GM12874 (cell line): ENCODE results near the gene COL13A1.
A peak's percentile ranks its signal among the peaks of the same experiment; 100 is the strongest.

Source experiments
- TF ChIP-seq, protein P1 (sequence below): IDR thresholded peaks from 2 replicates; pipeline ENCODE4 v1.5.1; 2011; ENCODE audit warnings: low read depth, mild to moderate bottlenecking, control low read depth, low read length, moderate library complexity; ENCODE audit not compliant: insufficient read depth

Gene COL13A1

DNA sequence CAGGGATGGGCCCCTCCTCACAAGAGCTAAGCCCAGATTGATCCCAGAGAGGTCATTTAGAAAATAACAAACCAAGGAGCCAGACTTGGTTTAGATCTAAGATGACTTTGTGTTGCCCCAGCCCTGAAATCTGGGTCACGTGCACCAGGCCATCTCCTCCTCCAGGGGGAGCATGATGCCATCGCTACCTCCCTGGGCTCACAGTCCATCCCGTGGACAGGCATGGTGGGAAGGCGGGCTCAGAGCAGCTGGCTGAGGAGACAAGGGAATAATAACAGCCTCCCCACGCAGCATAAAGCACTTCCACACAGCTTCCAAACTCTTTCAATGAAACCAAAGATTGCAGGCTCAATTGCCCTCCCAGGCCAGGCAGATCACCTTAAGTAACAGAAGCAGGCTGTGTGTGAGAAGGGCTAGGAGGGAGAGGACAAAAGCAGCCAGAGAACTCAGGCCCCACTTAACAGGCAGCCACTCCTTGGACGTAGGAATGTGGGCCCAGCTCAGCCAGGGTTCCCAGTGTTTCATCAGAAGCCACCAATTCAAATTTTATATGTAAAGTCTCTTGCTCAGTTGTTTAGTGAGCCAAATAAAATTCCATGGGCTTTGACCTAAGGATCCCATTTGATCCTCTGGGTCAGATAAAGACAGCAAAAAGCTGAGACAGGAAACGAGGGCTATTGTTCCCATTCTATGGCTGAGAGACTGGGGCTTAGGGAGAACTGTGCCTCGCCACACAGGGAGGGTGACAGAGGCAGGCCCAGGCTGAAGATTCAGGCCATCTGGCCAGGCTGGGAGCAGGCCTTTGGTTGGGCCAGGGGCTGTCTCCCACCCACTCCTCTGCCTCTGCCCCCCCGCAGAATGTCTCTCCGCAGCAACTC, 100.2 kb downstream of the COL13A1 start:
- TF ChIP-seq, protein P1, sequence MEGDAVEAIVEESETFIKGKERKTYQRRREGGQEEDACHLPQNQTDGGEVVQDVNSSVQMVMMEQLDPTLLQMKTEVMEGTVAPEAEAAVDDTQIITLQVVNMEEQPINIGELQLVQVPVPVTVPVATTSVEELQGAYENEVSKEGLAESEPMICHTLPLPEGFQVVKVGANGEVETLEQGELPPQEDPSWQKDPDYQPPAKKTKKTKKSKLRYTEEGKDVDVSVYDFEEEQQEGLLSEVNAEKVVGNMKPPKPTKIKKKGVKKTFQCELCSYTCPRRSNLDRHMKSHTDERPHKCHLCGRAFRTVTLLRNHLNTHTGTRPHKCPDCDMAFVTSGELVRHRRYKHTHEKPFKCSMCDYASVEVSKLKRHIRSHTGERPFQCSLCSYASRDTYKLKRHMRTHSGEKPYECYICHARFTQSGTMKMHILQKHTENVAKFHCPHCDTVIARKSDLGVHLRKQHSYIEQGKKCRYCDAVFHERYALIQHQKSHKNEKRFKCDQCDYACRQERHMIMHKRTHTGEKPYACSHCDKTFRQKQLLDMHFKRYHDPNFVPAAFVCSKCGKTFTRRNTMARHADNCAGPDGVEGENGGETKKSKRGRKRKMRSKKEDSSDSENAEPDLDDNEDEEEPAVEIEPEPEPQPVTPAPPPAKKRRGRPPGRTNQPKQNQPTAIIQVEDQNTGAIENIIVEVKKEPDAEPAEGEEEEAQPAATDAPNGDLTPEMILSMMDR, result peak; percentile 47

GRCh38 chr10:69902835-69903535, 101.3 kb downstream of the COL13A1 start:
- TF ChIP-seq, protein P1, result no peak

- TF ChIP-seq, protein P1, result no peak
These were observed 102.8 kb downstream of the COL13A1 start for GRCh38 chr10:69904533-69904932.

GRCh38 chr10:69906425-69906824, 104.7 kb downstream of the COL13A1 start:
- TF ChIP-seq, protein P1, result no peak

- TF ChIP-seq, protein P1, result no peak
These were observed 105.8 kb downstream of the COL13A1 start for GRCh38 chr10:69907517-69907916.

DNA sequence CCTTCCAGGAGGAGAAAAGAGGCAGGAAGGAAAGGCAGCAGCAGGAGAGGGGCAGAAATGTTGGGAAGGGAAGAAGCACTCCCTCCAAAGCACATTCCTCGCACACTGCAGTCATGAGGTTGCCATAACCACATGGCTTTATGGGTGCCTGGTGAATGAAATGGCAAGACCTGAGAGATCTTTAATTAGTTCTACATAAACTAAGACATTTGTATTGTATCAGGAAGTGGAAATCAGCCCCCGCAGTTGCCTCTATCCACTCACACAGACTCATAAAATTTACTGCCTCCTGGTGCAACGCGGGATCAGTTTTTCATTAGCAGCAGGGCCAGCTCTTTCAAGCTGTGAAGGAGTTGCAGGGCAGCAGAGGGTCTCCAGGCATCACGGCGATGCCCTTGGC, 106.4 kb downstream of the COL13A1 start:
- TF ChIP-seq, protein P1, result no peak

GRCh38 chr10:69910561-69910960, 108.9 kb downstream of the COL13A1 start:
- TF ChIP-seq, protein P1, result no peak
